Urinary bladder (tissue), 4 donors: ENCODE results near the gene RNASE2. TPM values are rescaled to one million over a fixed set of nuclear protein-coding genes. Genes with fewer than 3 reads are reported as not detected.
"Not testable (repeated sequence)": the region's sequence is repeated elsewhere in the genome, so short reads cannot be mapped to it uniquely, and the experiment has no call there.

ENCODE experiments used
- DNase-seq: peaks from one replicate; pipeline ENCODE4 v3.0.0-alpha.2; 2015; ENCODE audit errors: extremely low spot score
- H3K27ac ChIP-seq: one replicate; pipeline ENCODE4 v1.5.1; 2013; ENCODE audit warnings: low read depth, mild to moderate bottlenecking, moderate library complexity
- H3K36me3 ChIP-seq: one replicate; pipeline ENCODE4 v1.6.1; 2013; ENCODE audit warnings: mild to moderate bottlenecking, moderate library complexity; ENCODE audit not compliant: insufficient read depth
- H3K4me1 ChIP-seq: one replicate; pipeline ENCODE4 v1.6.1; 2013; ENCODE audit warnings: mild to moderate bottlenecking, moderate library complexity; ENCODE audit not compliant: insufficient read depth
- H3K4me3 ChIP-seq: one replicate; pipeline ENCODE4 v1.5.1; 2013; ENCODE audit warnings: low read depth, low read length
- whole genome bisulfite sequencing: extraction: QIAGEN DNeasy Blood & Tissue Kit; methylation state at CpG from one replicate; pipeline ENCODE4 v1.1.7; 2013; 5-methylcytosine and 5-hydroxymethylcytosine counted together
- polyA plus RNA-seq: library from polyadenylated mRNA; stranded (reverse); fragments of 200-250 nt; gene quantifications from one replicate; pipeline ENCODE4 v1.2.3, GENCODE V29; 2013
- total RNA-seq: library from RNA; depleted of rRNA; stranded (reverse); fragments of >200 nt; gene quantifications from one replicate; pipeline ENCODE4 v1.2.3, GENCODE V29; 2014
- donor health status: healthy with polysubstance abuse.
- donor health status: healthy.

The RNASE2 gene
- 1.3 TPM for total RNA-seq
- polyA plus RNA-seq = 11.4 TPM

DNA sequence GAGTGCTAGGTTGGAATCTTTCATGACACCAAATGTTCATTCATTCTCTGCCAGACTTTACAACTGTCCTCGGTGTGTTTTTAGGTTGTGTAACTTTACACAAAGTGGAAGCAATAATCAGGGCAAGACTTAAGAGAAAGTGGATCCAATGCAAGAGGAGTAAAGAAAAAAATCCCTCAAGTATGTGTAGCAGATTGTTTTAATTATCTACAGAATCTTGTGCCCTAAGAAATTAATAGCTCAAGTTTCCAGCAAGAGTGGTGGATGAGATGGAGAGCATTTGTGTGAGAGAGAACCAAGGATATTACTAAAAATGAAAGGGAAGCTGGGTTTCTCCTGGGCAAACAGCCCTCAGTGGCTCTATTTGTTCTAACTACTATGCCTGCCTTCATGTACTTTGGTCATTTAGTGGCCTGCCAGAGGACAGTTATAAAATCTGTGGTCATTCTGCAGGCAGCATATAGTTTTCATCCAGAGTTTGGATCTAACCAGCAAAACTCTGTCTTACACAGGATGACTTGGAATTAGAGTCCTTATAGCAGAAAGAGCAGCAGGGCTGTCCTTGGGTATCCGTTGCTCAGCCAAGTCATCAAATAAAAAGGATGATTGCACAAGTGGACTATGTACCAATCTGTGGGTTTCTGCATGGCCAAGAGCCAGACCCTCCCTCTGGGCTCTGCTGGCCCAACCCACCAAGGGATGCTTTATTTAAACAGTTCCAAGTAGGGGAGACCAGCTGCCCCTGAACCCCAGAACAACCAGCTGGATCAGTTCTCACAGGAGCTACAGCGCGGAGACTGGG is at the start of gene RNASE2:
Gene RNASE2, plus strand, starts transcription at position 752 of the 802 bp plus-strand sequence. CDS start 285 bp downstream, outside the sequence.
- WGBS = 57% methylated on average over 4 of the region's 4 CpGs
- not testable (repeated sequence) for DNase-seq

DNA sequence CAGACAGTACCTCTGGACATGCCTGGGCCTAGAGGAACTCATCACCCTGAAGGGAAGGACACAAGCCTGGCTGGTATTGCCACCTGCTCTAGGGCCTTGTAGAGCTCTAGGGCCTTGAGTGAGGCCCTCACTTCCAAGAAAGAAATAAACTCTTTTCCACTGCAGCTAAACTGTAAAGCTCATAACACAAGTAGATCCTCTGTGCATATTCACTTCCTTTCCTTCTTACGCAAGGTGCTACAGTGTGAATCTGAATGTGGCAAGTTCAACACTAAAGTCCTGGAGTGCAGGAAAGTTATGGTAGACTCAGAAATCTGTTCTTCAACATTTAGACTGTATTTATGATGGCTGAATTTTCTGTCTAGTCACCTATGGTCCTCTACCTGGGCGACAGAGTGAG is 49.6 kb upstream of the RNASE2 start:
- Histone ChIP-seq H3K27ac (no peak overlapping the region), H3K36me3 (no peaks in the 10 kb centered on the region), H3K4me3 (no peak overlapping the region), H3K4me1 (no peaks in the 10 kb centered on the region)
- DNase-seq = no peak
- 88% methylated on average over 2 of the region's 2 CpGs for WGBS

More for the DNA sequence above, at the start of gene RNASE2:
- H3K36me3 ChIP-seq, H3K4me1 ChIP-seq, H3K27ac ChIP-seq, H3K4me3 ChIP-seq: not testable (repeated sequence)

DNA sequence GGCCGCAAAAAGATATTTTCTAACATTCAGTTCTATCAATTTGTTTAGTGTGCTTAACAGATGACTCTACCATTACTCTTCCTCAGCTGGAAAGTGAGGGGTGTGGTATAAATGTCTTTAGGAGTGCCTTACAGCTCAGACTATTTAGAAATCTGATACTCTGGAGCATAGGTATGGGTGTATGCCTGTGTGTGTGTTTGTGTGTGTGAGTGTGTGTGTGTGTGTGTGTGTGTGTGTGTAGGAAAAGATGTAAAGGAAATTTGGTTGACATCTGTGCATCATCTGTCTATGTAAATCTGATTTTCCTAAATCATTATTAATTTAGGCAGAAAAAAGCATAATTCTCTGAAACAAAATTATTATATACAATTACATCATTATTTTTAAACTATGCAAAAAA is 48.1 kb upstream of the RNASE2 start:
- H3K4me1 ChIP-seq = no peaks in the 10 kb centered on the region
- WGBS = 97% methylated on average over 1 of the region's 1 CpG
- no peak overlapping the region for H3K27ac ChIP-seq
- no peak for DNase-seq
- H3K36me3 ChIP-seq = no peaks in the 10 kb centered on the region
- H3K4me3 ChIP-seq = no peak overlapping the region

DNA sequence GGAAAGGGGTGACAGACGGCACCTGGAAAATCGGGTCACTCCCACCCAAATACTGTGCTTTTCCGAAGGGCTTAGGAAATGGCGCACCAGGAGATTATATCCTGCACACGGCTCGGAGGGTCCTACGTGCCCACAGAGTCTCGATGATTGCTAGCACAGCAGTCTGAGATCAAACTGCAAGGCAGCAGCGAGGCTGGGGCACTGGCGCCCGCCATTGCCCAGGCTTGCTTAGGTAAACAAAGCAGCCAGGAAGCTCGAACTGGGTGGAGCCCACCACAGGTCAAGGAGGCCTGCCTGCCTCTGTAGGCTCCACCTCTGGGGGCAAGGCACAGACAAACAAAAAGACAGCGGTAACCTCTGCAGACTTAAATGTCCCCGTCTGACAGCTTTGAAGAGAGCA is 44.5 kb upstream of the RNASE2 start:
- not testable (repeated sequence) for DNase-seq, H3K4me1 ChIP-seq, H3K36me3 ChIP-seq, H3K4me3 ChIP-seq, H3K27ac ChIP-seq
- 77% methylated on average over 14 of the region's 14 CpGs for WGBS

DNA sequence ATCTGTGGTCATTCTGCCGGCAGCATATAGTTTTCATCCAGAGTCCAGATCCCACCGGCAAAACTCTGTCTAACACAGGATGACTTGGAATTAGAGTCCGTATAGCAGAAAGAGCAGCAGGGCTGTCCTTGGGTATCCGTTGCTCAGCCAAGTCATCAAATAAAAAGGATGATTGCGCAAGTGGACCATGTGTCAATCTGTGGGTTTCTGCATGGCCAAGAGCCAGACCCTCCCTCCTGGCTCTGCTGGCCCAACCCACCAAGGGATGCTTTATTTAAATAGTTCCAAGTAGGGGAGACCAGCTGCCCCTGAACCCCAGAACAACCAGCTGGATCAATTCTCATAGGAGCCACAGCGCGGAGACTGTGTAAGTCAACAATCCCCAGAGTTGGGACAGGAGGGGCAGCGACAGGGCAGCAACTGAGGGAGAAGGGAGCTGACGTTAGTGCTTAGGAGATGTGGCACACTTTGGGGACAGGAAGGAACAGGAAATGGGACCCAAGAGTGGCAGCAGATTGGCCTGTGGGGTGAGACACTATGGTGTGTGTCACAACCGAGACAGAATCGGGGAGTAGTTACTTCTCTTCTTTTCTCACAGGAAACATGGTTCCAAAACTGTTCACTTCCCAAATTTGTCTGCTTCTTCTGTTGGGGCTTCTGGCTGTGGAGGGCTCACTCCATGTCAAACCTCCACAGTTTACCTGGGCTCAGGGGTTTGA is 36.1 kb upstream of the RNASE2 start:
- DNase-seq, H3K27ac ChIP-seq, H3K4me1 ChIP-seq, H3K4me3 ChIP-seq, H3K36me3 ChIP-seq: not testable (repeated sequence)
- WGBS = 77% methylated on average over 11 of the region's 11 CpGs

DNA sequence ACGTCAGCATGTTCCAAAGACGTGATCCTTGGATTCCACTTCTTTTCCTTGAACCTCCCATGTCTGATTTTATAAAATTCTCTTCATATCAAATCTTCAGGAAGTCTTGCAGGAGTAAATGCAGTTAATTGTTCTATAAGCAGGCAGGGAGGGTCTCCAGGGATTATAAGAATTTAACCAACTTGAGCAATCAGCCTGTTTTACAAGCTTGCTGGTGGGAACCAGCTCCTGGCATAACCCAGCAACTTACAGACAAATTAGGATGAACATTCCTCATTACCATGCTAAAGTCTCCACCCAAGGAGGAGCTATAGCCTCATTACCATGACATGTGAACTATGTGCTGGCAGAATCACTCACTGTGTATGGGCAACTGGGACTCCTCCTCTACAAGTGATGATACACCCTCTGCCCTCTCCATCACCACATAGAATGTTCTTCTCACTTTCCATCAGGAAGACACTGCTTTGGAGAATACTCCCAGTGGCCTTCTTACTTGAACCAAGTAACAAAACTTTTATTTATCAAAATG is 31.5 kb upstream of the RNASE2 start:
- DNase-seq, H3K4me3 ChIP-seq, H3K27ac ChIP-seq, H3K4me1 ChIP-seq, H3K36me3 ChIP-seq: not testable (repeated sequence)
- 36% methylated on average over 2 of the region's 2 CpGs for WGBS

DNA sequence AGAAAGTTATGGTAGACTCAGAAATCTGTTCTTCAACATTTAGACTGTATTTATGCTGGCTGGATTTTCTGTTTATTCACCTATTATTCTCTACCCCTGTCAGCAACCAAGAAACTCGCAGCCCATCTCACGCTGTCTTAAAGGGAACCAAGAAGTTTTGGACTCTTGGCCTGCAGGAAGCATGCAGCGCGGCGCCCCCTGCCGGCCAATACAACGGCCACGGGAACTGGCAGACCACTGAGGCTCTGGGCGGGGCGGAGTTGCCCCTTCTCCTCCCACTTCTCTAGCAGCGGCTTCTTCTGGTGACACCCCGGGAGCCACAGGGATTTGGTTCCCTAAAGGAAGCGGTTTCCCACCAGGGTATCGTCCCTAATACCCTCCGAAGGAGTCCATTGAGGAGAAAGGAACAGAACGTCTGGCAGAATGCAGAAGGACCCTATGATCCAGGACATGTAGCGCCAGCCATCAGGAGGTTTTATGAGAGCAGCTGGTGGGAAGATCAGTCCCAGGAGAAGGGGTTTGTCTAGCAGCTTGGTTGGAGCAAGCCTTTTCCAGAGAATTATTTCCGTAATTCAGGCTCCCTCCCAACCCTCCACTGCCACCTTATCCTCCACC is 21.0 kb upstream of the RNASE2 start:
- no peaks in the 10 kb centered on the region for H3K36me3 ChIP-seq
- H3K4me1 ChIP-seq = no peaks in the 10 kb centered on the region
- H3K27ac ChIP-seq = no peak overlapping the region
- DNase-seq = no peak
- H3K4me3 ChIP-seq = no peak overlapping the region
- 30% methylated on average over 18 of the region's 18 CpGs for WGBS

DNA sequence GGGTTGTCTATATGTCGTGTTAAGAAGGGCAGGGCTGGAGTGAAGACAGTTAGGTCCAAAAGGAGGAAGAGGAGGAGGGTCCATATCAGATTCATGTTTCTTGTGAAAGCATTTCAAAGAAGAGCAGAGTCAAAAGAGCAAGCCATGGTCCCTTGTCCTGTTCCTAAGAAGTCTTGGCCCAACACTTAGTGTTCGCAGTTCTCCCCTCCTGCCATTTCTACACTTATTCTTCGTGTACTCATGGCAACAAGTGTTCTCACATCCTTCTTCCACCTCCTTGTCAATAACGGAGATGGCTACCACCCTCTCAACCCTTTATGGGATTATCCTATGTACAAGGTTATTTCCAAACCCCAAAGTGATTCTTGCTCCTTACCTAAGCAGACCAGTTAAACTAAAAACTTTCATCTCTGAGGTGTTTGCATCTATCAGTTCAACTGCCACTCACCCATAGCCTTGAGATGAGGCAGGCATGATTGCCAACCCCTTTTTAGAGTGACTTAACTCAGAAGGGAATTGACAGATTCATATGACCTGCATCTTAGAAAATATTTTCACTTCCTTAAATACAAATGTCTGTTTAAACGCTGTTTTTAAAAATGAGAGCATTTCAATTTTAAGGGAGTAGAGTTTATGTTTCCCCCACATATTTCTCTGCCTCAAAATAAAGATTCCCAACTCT is 19.8 kb upstream of the RNASE2 start:
- Histone ChIP-seq H3K36me3 (no peaks in the 10 kb centered on the region), H3K4me3 (no peak overlapping the region), H3K27ac (no peak overlapping the region), H3K4me1 (no peaks in the 10 kb centered on the region)
- DNase-seq = no peak
- WGBS = 87% methylated on average over 5 of the region's 5 CpGs

DNA sequence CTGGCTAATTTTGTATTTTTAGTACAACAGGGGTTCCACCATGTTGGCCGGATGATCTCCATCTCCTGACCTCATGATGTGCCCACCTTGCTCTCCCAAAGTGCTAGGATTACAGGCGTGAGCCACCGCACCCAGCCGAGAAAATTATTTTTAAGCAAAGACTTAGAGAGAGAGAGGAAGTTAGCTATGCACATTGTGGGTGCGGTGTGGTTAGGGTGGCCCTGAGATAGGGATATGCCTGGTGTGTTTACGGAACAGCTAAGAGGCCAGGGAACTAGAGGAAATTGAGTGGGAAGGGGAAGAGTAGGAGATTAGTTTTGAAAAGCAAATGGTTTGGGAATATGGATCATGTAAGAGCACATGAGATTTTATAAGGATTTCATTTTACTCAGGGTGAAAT is 10.1 kb upstream of the RNASE2 start:
- not testable (repeated sequence) for H3K36me3 ChIP-seq, H3K4me3 ChIP-seq, DNase-seq, H3K27ac ChIP-seq, H3K4me1 ChIP-seq
- 83% methylated on average over 6 of the region's 6 CpGs for WGBS

DNA sequence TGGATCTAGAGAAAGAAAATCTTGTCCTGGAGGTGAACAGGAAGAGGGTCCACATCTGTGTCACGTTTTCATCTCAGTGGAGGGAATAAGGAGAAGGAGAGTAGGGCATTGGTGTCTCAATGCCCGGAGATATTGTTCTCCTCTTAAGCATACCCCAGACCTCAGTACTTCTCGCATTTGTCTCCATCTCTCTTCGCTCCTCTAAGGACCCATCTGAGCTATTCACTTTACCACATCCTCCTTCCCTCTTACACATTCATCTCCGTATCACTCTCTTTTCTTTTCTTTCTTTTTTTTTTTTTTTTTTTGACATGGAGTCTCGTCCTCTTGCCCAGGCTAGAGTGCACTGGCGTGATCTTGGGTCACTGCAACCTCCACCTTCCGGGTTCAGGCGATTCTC is 8.6 kb upstream of the RNASE2 start:
- WGBS = 86% methylated on average over 4 of the region's 9 CpGs
- not testable (repeated sequence) for DNase-seq, H3K4me3 ChIP-seq, H3K36me3 ChIP-seq, H3K27ac ChIP-seq, H3K4me1 ChIP-seq

DNA sequence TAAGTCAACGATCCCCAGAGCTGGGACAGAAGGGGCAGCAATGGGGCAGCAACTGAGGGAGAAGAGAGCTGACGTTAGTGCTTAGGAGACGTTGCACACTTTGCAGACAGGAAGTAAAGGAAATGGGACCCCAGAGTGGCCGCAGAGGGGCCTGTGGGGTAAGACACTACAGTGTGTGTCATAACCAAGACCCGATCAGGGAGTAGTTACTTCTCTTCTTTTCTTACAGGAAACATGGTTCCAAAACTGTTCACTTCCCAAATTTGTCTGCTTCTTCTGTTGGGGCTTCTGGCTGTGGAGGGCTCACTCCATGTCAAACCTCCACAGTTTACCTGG is 219 bp downstream of the RNASE2 start:
- not testable (repeated sequence) for H3K4me3 ChIP-seq, H3K36me3 ChIP-seq, DNase-seq, H3K27ac ChIP-seq, H3K4me1 ChIP-seq
- WGBS = 55% methylated on average over 5 of the region's 5 CpGs

DNA sequence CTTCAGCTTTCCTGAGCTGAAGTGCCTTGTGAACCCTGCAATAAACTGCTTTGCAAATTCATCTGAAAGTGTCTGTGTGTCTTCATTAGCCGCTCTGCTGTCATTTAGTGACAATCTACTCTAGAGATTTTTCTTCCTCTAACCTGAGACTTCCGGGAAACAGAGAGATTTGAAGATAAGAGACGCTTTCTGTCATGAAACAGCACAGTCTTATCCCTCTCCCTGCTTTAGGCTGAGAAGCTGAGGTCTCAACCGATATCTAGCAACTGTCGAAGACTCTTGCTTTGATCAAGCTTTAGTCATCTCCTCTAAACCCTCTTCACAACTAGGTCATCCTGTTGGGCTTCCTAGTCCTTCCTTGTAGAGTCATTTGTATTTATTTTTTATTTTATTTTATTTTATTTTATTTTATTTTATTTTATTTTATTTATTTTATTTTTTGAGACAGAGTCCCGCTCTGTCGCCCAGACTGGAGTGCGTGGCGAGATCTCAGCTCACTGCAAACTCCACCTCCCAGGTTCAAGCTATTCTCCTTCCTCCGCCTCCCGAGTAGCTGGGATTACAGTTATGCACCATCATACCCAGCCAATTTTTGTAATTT is 1.2 kb downstream of the RNASE2 start:
- no peaks in the 10 kb centered on the region for H3K36me3 ChIP-seq
- 79% methylated on average over 11 of the region's 11 CpGs for WGBS
- DNase-seq = no peak
- H3K4me3 ChIP-seq = no peak overlapping the region
- H3K27ac ChIP-seq = no peak overlapping the region
- H3K4me1 ChIP-seq = no peaks in the 10 kb centered on the region

DNA sequence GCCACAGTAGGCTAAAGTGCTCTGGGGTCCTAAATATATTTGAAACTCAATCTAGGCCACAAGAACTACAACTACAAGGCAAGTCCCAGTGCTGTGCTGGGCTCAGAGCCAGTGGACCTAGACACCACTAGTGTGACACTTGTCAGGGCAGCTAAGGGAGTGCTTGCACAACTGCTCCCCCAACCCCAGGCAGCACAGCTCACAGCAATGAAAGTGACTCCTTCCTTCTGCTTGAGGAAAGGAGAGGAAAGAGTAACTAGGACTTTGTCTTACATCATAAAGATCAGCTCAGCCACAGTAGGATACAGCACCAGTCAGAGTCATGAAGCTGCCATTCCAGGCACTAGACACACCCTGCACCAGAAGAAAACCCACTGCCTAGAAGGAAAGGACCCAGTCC is 3.7 kb downstream of the RNASE2 start:
- DNase-seq, H3K27ac ChIP-seq, H3K36me3 ChIP-seq: not testable (repeated sequence)

More for the DNA sequence above, 3.7 kb downstream of the RNASE2 start:
- H3K4me3 ChIP-seq, H3K4me1 ChIP-seq: not testable (repeated sequence)
